GM12873 (cell line): ENCODE data around the gene LSM14B.

Experiments
- TF ChIP-seq, protein P1 (sequence below): IDR thresholded peaks from 2 replicates; pipeline ENCODE4 v1.5.1; 2012; ENCODE audit warnings: low read depth, mild to moderate bottlenecking, moderate library complexity, low read length, control low read depth; ENCODE audit not compliant: insufficient read depth; ENCODE audit errors: missing control alignments

LSM14B gene

GRCh38 chr20:62129731-62130531, 7.7 kb downstream of the LSM14B start:
- TF ChIP-seq, protein P1, sequence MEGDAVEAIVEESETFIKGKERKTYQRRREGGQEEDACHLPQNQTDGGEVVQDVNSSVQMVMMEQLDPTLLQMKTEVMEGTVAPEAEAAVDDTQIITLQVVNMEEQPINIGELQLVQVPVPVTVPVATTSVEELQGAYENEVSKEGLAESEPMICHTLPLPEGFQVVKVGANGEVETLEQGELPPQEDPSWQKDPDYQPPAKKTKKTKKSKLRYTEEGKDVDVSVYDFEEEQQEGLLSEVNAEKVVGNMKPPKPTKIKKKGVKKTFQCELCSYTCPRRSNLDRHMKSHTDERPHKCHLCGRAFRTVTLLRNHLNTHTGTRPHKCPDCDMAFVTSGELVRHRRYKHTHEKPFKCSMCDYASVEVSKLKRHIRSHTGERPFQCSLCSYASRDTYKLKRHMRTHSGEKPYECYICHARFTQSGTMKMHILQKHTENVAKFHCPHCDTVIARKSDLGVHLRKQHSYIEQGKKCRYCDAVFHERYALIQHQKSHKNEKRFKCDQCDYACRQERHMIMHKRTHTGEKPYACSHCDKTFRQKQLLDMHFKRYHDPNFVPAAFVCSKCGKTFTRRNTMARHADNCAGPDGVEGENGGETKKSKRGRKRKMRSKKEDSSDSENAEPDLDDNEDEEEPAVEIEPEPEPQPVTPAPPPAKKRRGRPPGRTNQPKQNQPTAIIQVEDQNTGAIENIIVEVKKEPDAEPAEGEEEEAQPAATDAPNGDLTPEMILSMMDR: no peak

DNA sequence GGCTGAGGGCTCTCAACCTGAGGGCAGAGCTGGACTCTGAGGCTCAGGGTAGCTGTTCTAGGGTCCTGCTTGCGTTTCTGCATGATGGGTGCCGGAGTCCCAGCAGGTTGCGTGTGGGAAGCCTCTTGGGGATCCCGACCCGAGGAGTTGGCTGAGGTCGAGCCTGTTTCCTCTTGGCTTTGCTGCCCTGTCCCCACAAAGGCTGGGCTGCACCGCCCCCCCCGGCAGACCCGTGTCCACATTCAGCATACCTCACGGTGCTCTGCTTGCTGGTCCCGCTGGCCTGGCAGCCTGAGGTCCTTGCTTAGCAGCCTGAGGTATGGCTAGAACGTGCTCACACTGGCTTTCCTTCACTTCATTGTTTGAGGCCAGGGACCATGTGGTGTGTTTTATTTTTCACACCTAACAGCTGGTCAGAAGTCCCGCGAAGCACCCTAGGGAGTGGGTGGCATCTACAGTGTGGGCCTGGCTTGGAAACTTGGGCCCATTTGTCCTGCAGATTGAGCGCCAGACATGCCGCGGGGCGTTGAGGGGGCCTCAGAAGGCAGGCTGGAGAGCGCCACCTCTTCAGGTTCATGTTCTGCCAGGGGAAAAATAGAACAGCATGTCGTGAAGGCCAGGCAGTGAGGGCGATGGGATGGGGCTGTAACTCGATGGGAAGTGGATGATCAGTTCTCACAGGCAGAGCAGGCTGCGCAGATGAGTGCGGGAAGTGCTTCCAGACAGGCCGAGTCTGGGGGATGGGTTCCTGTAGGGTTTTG, 9.5 kb downstream of the LSM14B start:
- TF ChIP-seq, protein P1: no peak

GRCh38 chr20:62132421-62132820, 10.1 kb downstream of the LSM14B start:
- TF ChIP-seq, protein P1: no peak

- TF ChIP-seq, protein P1: no peak
These were observed 11.0 kb downstream of the LSM14B start for GRCh38 chr20:62133051-62133845.

- TF ChIP-seq, protein P1: peak; percentile 46
These were observed 11.6 kb downstream of the LSM14B start for GRCh38 chr20:62133864-62134263.

GRCh38 chr20:62134735-62135231, 12.5 kb downstream of the LSM14B start:
- TF ChIP-seq, protein P1: no peak
